Measurements from ENCODE around the gene JAKMIP2. TPM values are rescaled to one million over a fixed set of nuclear protein-coding genes. Genes with fewer than 3 reads are reported as not detected.

Gene JAKMIP2
- total RNA-seq, 1 donor from 2014 or later = 6.0 TPM

GRCh38 chr5:147567917-147568598 is 214.5 kb downstream of the JAKMIP2 start:
- TF ChIP-seq, protein P1, sequence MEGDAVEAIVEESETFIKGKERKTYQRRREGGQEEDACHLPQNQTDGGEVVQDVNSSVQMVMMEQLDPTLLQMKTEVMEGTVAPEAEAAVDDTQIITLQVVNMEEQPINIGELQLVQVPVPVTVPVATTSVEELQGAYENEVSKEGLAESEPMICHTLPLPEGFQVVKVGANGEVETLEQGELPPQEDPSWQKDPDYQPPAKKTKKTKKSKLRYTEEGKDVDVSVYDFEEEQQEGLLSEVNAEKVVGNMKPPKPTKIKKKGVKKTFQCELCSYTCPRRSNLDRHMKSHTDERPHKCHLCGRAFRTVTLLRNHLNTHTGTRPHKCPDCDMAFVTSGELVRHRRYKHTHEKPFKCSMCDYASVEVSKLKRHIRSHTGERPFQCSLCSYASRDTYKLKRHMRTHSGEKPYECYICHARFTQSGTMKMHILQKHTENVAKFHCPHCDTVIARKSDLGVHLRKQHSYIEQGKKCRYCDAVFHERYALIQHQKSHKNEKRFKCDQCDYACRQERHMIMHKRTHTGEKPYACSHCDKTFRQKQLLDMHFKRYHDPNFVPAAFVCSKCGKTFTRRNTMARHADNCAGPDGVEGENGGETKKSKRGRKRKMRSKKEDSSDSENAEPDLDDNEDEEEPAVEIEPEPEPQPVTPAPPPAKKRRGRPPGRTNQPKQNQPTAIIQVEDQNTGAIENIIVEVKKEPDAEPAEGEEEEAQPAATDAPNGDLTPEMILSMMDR (IDR thresholded peaks at IDR 0.05; ENCODE audit: unreplicated experiment) = no peak
- Mint-ChIP-seq H3K36me3 (ENCODE audit: insufficient read depth) (no peaks in the 10 kb centered on the region), H3K4me3 (ENCODE audit: low read depth) (no peak overlapping the region), H3K27ac (peak overlapping the region; percentile 81), H3K9me3 (ENCODE audit: low read depth) (no peaks in the 10 kb centered on the region), H3K4me1 (ENCODE audit: low read depth) (peaks cover 20% of the 10 kb centered on the region), H3K27me3 (no peaks in the 10 kb centered on the region)
- DNase-seq (ENCODE audit: low spot score, unreplicated experiment) = no peak

DNA sequence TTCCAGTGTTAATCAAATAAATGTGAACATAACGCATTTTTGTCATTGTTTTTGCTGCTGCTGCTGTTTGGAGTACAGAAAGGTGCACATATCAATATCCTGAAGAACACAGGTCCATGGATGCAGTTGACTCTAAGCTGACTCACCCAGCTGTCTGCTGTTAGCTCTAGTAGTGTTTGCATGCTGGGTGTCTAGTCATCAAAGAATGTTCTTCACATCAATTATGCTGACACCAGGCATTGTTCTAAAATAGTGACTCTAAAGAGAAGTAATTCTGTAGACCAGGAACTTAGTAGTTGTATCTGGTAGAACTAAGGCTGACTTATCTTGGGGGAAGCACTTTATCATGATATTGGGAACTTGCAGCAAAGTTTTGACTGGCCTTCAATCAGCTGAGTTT is 217.0 kb downstream of the JAKMIP2 start:
- peak overlapping the region; percentile 5 for H3K27ac Mint-ChIP-seq

DNA sequence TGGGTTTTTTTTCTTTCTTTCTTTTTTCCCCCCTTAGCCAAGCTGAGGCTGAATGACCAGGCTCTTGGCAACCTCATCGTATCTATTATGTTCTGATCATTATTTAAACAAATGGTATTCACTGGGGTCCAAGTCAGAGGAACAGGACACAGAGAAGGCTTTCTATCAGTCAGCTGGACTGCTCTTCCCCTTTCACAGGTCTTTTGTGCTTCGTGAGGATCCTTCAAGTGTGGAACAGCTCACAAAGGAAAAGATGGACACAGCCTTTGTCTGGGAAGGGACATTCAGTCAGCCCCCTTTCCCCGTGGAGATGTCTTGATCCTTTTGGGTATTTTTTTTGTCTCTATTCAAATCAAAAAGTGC is 218.4 kb downstream of the JAKMIP2 start:
- Mint-ChIP-seq H3K27ac (no peak overlapping the region), H3K27me3 (peaks cover 5% of the 10 kb centered on the region), H3K36me3 (ENCODE audit: insufficient read depth) (no peaks in the 10 kb centered on the region), H3K9me3 (ENCODE audit: low read depth) (no peaks in the 10 kb centered on the region), H3K4me3 (ENCODE audit: low read depth) (no peak overlapping the region), H3K4me1 (ENCODE audit: low read depth) (peaks cover 20% of the 10 kb centered on the region)
- DNase-seq (ENCODE audit: low spot score, unreplicated experiment) = no peak
- TF ChIP-seq, protein P1 (IDR thresholded peaks at IDR 0.05; ENCODE audit: unreplicated experiment) = no peak

More for the DNA sequence above, 217.0 kb downstream of the JAKMIP2 start:
- Mint-ChIP-seq H3K36me3 (ENCODE audit: insufficient read depth) (no peaks in the 10 kb centered on the region), H3K4me1 (ENCODE audit: low read depth) (peaks cover 20% of the 10 kb centered on the region), H3K4me3 (ENCODE audit: low read depth) (no peak overlapping the region), H3K9me3 (ENCODE audit: low read depth) (no peaks in the 10 kb centered on the region), H3K27me3 (peaks cover 2% of the 10 kb centered on the region)
- DNase-seq (ENCODE audit: low spot score, unreplicated experiment) = no peak
- TF ChIP-seq, protein P1 (IDR thresholded peaks at IDR 0.05; ENCODE audit: unreplicated experiment) = no peak

DNA sequence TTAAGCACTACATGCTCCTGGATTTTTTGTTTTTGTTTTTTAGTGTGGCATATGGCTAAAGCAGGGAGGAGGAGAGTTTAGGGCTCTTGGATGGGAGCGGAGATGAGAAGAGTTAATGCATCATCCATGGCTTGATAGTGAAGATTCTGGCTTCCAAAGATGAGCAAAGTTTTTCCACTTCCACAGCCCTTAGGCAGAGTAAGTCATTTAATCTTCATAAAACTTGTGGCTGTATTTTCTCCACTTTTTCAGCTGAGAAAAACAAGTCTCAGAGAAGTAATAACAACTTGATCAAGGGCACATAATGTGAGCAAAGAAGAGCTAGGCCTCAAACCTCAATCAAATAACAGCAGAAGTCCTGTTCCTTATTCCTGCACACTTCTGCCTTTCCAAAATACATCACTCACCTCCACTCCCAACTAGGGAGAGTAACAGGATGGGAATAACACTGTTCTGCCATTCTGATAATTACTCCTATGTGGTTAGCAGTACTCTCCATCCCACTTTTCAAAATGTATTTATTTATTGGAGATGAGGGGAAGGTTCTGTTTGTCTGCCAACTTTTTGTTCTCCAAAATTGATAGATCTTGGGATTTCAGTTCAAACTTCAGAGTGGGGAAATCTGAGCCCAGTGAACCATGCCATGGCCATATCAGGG is 218.9 kb downstream of the JAKMIP2 start:
- no peak for DNase-seq (ENCODE audit: low spot score, unreplicated experiment)
- peaks cover 5% of the 10 kb centered on the region for H3K27me3 Mint-ChIP-seq
- no peak overlapping the region for H3K27ac Mint-ChIP-seq
- H3K4me3 Mint-ChIP-seq (ENCODE audit: low read depth) = no peak overlapping the region
- peaks cover 17% of the 10 kb centered on the region for H3K4me1 Mint-ChIP-seq (ENCODE audit: low read depth)
- no peaks in the 10 kb centered on the region for H3K9me3 Mint-ChIP-seq (ENCODE audit: low read depth)
- TF ChIP-seq, protein P1 (IDR thresholded peaks at IDR 0.05; ENCODE audit: unreplicated experiment) = no peak
- H3K36me3 Mint-ChIP-seq (ENCODE audit: insufficient read depth) = no peaks in the 10 kb centered on the region

DNA sequence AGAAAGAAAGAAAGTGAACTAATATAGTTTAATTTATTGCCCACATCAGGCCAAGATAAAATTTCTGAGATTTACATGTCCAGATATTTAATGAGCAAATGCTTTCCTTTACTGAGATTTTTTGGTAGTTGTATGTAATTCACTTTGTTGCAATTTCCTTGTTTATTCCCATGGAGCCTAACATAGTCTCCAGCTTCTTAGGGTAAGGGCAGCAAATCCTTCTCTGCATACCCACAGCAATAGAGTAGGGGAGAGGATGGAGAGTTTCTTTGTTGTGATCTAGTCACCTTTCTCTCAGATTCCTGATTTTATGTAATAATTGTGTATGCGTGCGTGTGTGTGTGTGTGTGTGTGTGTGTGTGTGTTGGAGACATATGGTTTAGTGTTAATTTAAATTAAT is 221.1 kb downstream of the JAKMIP2 start:
- H3K36me3 Mint-ChIP-seq (ENCODE audit: insufficient read depth) = no peaks in the 10 kb centered on the region
- DNase-seq (ENCODE audit: low spot score, unreplicated experiment) = no peak
- no peaks in the 10 kb centered on the region for H3K9me3 Mint-ChIP-seq (ENCODE audit: low read depth)
- peaks cover 6% of the 10 kb centered on the region for H3K4me1 Mint-ChIP-seq (ENCODE audit: low read depth)
- H3K27me3 Mint-ChIP-seq = peaks cover 5% of the 10 kb centered on the region
- TF ChIP-seq, protein P1 (IDR thresholded peaks at IDR 0.05; ENCODE audit: unreplicated experiment) = no peak
- no peak overlapping the region for H3K4me3 Mint-ChIP-seq (ENCODE audit: low read depth)
- no peak overlapping the region for H3K27ac Mint-ChIP-seq

All from progenitor cell of endocrine pancreas (in vitro differentiated cells).